Gastrocnemius medialis (tissue), 4 donors: ENCODE results near the gene CEBPA. TPM values are rescaled to one million over a fixed set of nuclear protein-coding genes. Genes with fewer than 3 reads are reported as not detected.

Experiments
- ATAC-seq, 2 donors: fragments of 150-250 bp; one replicate each; pipeline ENCODE4 v1.9.1; 2016
- DNase-seq, 2 donors: peaks; one replicate each; pipeline ENCODE4 v3.0.0-alpha.2; 2019
- H3K27ac ChIP-seq, 4 donors: fragments of 200-600 bp; sonication (generic); 1 replicate in 1 of 4; 2 replicates in 3 of 4; pipeline ENCODE4 v1.5.1; 2016 to 2018; ENCODE audit warnings: mild to moderate bottlenecking in 2 of 4, moderate library complexity in 1 of 4
- H3K27me3 ChIP-seq, 3 donors: fragments of 200-600 bp; sonication (generic) in 2 of 3; 1 replicate in 1 of 3; 2 replicates in 2 of 3; pipeline versions ENCODE4 v1.5.1 to v1.6.0; 2016 to 2019; ENCODE audit warnings: mild to moderate bottlenecking in 1 of 3, moderate library complexity in 1 of 3
- H3K36me3 ChIP-seq, 2 donors: fragments of 200-600 bp; sonication (generic) in 1 of 2; one replicate each; pipeline ENCODE4 v1.5.1; 2017 to 2018
- H3K4me1 ChIP-seq, 2 donors: fragments of 200-600 bp; sonication (generic) in 1 of 2; one replicate each; pipeline ENCODE4 v1.5.1; 2016 to 2017; ENCODE audit warnings: mild to moderate bottlenecking in 2 of 2
- H3K4me3 ChIP-seq, 4 donors: fragments of 200-600 bp; sonication (generic) in 3 of 4; 1 replicate in 1 of 4; 2 replicates in 3 of 4; pipeline ENCODE4 v1.5.1; 2016 to 2019; ENCODE audit warnings: mild to moderate bottlenecking in 2 of 4
- H3K9me3 ChIP-seq, 3 donors: fragments of 200-600 bp; sonication (generic) in 2 of 3; 1 replicate in 1 of 3; 2 replicates in 2 of 3; pipeline ENCODE4 v1.5.1; 2016 to 2019
- POLR2A ChIP-seq, 2 donors: fragments of 450-650 bp; IDR thresholded peaks; one replicate each; pipeline ENCODE4 v1.6.1; 2017; ENCODE audit warnings: antibody characterized with exemption in 2 of 2, mild to moderate bottlenecking in 2 of 2, moderate library complexity in 2 of 2
- in situ Hi-C, 4 donors: fragments of 200-750 bp; cut with MboI; loops; one replicate each; pipeline versions ENCODE4 v1.15.0 to v1.8.0; 2017; ENCODE audit warnings: low sequenced_read_pairs in 4 of 4
- intact Hi-C: fragments of 100-400 bp; cut with DNase I; formaldehyde crosslinking; loops from one replicate; pipeline ENCODE4 v1.15.1; 2023; ENCODE audit warnings: low total_unique reads
- total RNA-seq, 4 donors: library from RNA; depleted of rRNA; stranded (reverse); fragments of >200 nt; gene quantifications; one replicate each; pipeline versions ENCODE4 v1.1.0 to v1.2.3, GENCODE V29; 2016
- TF ChIP-seq, protein P1 (sequence below), 5 experiments: fragments of 450-650 bp in 3 of 5; fragments of 200-600 bp in 2 of 5; sonication (generic) in 2 of 5; IDR thresholded peaks in 4 of 5; conservative IDR thresholded peaks in 1 of 5; 1 replicate in 4 of 5; 2 replicates in 1 of 5; pipeline ENCODE4 v1.5.1; 2016 to 2019; ENCODE audit warnings: antibody characterized with exemption in 5 of 5, mild to moderate bottlenecking in 3 of 5, moderate library complexity in 3 of 5

Gene CEBPA
- total RNA-seq, 4 donors from 2014 or later = 11.9 to 29.9 (median 25.5) TPM

DNA sequence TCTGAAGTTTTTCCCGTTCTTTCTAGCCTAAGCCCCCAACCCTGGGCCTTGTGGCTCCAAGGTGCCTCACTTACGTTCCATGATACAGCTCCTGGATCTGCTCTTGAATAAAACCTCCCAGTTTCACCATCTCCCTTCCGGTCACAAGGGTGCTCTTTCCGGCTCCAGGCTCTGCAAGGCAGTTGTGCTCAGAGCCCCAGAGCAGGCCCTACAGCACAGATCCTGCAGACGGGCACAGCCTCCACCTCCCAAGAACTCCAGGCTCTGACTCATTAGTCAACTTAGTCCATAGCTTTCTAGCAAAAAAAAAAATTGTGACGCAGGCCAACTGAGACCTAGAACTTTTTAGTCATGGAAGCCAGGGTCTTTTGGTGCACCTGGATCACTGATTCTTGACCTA is 42.8 kb downstream of the CEBPA start:
- no peak for TF ChIP-seq POLR2A (IDR thresholded peaks at IDR 0.05)
- TF ChIP-seq, protein P1, sequence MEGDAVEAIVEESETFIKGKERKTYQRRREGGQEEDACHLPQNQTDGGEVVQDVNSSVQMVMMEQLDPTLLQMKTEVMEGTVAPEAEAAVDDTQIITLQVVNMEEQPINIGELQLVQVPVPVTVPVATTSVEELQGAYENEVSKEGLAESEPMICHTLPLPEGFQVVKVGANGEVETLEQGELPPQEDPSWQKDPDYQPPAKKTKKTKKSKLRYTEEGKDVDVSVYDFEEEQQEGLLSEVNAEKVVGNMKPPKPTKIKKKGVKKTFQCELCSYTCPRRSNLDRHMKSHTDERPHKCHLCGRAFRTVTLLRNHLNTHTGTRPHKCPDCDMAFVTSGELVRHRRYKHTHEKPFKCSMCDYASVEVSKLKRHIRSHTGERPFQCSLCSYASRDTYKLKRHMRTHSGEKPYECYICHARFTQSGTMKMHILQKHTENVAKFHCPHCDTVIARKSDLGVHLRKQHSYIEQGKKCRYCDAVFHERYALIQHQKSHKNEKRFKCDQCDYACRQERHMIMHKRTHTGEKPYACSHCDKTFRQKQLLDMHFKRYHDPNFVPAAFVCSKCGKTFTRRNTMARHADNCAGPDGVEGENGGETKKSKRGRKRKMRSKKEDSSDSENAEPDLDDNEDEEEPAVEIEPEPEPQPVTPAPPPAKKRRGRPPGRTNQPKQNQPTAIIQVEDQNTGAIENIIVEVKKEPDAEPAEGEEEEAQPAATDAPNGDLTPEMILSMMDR (IDR thresholded peaks at IDR 0.05 in 4 of 5, conservative IDR thresholded peaks at IDR 0.05 in 1 of 5) = no peak
- Histone ChIP-seq H3K27ac (no peak overlapping the region), H3K4me3 (no peak overlapping the region), H3K4me1 (no peaks in the 10 kb centered on the region), H3K36me3 (no peaks in the 10 kb centered on the region), H3K9me3 (no peaks in the 10 kb centered on the region), H3K27me3 (no peaks in the 10 kb centered on the region)
- intact Hi-C loops (no loop called here), in situ Hi-C loops (no loop called here)
- ATAC-seq (no peak), DNase-seq (no peak)

DNA sequence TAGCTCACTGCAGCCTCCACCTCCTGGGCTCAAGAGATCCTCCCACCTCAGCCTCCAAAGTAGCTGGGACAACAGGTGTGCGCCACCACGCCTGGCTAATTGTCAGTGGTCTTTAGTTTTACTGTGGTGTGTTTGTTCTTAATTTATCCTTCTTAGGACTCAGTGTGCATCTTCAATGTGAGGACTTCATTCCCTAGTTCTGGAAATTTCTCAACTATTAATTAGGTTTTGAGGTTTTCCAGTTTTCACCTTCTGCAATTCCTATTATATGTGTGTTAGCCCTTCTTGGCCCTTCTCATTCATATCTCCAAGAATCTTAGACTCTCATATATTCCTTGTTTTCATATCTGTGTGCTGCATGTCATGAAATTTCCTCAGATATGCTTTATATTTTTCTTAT is 44.5 kb downstream of the CEBPA start:
- intact Hi-C loops = no loop called here
- DNase-seq = no peak
- in situ Hi-C loops = no loop called here
- Histone ChIP-seq H3K36me3 (no peaks in the 10 kb centered on the region), H3K9me3 (no peaks in the 10 kb centered on the region), H3K27ac (no peak overlapping the region), H3K27me3 (no peaks in the 10 kb centered on the region), H3K4me3 (no peak overlapping the region), H3K4me1 (no peaks in the 10 kb centered on the region)
- no peak for TF ChIP-seq POLR2A (IDR thresholded peaks at IDR 0.05)
- TF ChIP-seq, protein P1 (IDR thresholded peaks at IDR 0.05 in 4 of 5, conservative IDR thresholded peaks at IDR 0.05 in 1 of 5) = no peak
- no peak for ATAC-seq

DNA sequence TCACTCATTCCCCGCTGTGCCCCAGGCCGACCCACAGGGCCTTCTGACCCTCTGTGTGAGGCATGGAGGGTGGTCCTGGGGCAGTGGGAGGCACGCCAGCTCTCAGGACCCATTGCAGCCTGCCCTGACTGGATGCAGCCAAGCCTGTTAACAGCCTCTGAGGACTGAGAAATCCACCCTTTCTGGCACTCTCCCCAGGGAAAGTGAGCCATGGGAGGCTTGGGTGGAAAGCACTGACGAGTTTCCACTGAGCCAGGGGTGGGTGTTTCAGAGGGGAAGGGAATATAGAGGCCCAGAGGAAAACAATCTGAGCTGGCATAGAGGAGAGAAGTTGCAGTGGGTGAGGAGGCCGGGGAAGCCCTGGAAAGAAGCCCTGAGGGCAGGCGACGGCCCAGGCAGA is 46.1 kb downstream of the CEBPA start:
- Histone ChIP-seq H3K27me3 (no peaks in the 10 kb centered on the region), H3K9me3 (no peaks in the 10 kb centered on the region), H3K27ac (no peak overlapping the region), H3K4me3 (no peak overlapping the region), H3K36me3 (no peaks in the 10 kb centered on the region), H3K4me1 (no peaks in the 10 kb centered on the region)
- DNase-seq (no peak), ATAC-seq (no peak)
- in situ Hi-C loops = no loop called here
- intact Hi-C loops = no loop called here
- no peak for TF ChIP-seq POLR2A (IDR thresholded peaks at IDR 0.05)
- TF ChIP-seq, protein P1 (IDR thresholded peaks at IDR 0.05 in 4 of 5, conservative IDR thresholded peaks at IDR 0.05 in 1 of 5) = no peak

DNA sequence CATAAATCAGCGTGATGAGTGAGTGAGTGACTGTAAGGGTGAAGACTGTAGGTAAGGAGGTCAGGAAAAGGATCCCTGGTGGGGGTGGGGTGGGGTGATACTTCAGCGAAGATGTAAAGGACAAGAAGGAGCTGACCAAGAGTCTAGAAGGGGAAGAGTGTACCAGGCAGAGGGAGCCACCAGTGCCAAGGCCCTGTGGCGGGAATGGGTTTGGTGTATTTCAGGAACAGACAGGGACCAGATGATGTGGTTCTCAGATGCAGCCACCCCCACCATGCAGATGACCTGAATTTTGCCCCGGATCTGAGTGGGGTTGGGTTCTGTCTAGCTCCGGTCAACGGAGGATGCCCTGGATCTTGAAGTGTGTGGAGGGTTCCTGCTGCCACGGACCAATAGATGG is 46.6 kb downstream of the CEBPA start:
- TF ChIP-seq, protein P1 (IDR thresholded peaks at IDR 0.05 in 4 of 5, conservative IDR thresholded peaks at IDR 0.05 in 1 of 5) = no peak
- no peak for TF ChIP-seq POLR2A (IDR thresholded peaks at IDR 0.05)
- H3K36me3 ChIP-seq = no peaks in the 10 kb centered on the region
- no peak overlapping the region for H3K4me3 ChIP-seq
- no peaks in the 10 kb centered on the region for H3K4me1 ChIP-seq
- in situ Hi-C loops (no loop called here), intact Hi-C loops (no loop called here)
- no peaks in the 10 kb centered on the region for H3K9me3 ChIP-seq
- H3K27ac ChIP-seq = no peak overlapping the region
- H3K27me3 ChIP-seq = no peaks in the 10 kb centered on the region
- ATAC-seq (no peak), DNase-seq (no peak)

DNA sequence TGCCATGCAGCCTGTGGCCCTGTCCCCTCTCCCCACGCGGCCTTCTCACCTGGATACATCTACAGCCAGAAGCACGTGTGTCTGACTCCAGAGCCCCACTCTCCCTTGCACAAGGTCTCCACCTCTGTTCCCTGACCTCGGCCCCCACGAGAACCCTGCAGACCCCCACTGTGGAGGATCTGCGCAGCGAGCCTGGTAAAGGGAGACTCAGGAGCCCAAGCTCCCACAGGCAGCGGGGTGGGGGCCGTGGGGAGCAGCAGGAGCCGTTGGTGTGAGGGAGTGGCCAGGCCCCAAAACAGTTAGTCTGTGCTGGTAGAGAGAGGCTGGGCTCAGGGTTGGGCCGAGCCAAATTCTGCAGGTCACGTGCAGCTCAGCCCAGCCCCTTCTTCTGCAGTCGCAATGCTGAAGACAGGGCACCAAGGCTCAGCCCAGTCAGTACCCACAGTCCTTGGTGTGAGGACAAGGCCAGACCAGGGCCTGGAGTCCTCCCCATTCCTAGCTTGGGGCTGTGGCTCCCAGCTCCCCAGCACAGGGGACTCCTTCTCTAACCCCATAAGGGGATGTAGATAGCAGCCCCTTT is 48.0 kb downstream of the CEBPA start:
- no peaks in the 10 kb centered on the region for H3K4me1 ChIP-seq
- H3K4me3 ChIP-seq = no peak overlapping the region
- intact Hi-C loops (no loop called here), in situ Hi-C loops (no loop called here)
- H3K36me3 ChIP-seq = no peaks in the 10 kb centered on the region
- H3K9me3 ChIP-seq = no peaks in the 10 kb centered on the region
- H3K27me3 ChIP-seq = no peaks in the 10 kb centered on the region
- no peak for ATAC-seq
- no peak overlapping the region for H3K27ac ChIP-seq
- no peak for TF ChIP-seq POLR2A (IDR thresholded peaks at IDR 0.05)
- TF ChIP-seq, protein P1 (IDR thresholded peaks at IDR 0.05 in 4 of 5, conservative IDR thresholded peaks at IDR 0.05 in 1 of 5) = no peak
- DNase-seq = no peak
